Transverse colon (tissue), 4 donors: ENCODE data around the gene SPDYE16.
"Not testable (repeated sequence)": the region's sequence is repeated elsewhere in the genome, so short reads cannot be mapped to it uniquely, and the experiment has no call there.

Experiments
- CTCF ChIP-seq, 5 experiments: fragments of 200-600 bp in 3 of 5; fragments of 450-650 bp in 2 of 5; sonication (generic) in 3 of 5; IDR thresholded peaks; 1 replicate in 2 of 5; 2 replicates in 3 of 5; pipeline ENCODE4 v1.5.1; 2016 to 2017; ENCODE audit warnings: antibody characterized with exemption in 5 of 5, inconsistent platforms in 3 of 5, mild to moderate bottlenecking in 2 of 5, moderate library complexity in 1 of 5
- POLR2A ChIP-seq: fragments of 450-650 bp; IDR thresholded peaks from one replicate; pipeline ENCODE4 v1.6.1; 2016; ENCODE audit warnings: antibody characterized with exemption, mild to moderate bottlenecking, moderate library complexity
- POLR2AphosphoS5 ChIP-seq, 3 donors: sonication (generic); formaldehyde crosslinking; IDR thresholded peaks; one replicate each; pipeline ENCODE4 v1.6.1; 2016; ENCODE audit warnings: antibody characterized with exemption in 3 of 3

GRCh38 chr7:76495717-76496116 is 47.4 kb downstream of the SPDYE16 start:
- not testable (repeated sequence) for TF ChIP-seq POLR2A; CTCF (IDR thresholded peaks at IDR 0.05); POLR2AphosphoS5 (IDR thresholded peaks at IDR 0.05)
